GOT3 (cell line): ENCODE results near the gene LRRC27.

Source experiments
- DNase-seq: peaks from one replicate; lab custom pipeline; 2025; ENCODE audit warnings: mixed read lengths; lab: John Stamatoyannopoulos, UW

The LRRC27 gene

DNA sequence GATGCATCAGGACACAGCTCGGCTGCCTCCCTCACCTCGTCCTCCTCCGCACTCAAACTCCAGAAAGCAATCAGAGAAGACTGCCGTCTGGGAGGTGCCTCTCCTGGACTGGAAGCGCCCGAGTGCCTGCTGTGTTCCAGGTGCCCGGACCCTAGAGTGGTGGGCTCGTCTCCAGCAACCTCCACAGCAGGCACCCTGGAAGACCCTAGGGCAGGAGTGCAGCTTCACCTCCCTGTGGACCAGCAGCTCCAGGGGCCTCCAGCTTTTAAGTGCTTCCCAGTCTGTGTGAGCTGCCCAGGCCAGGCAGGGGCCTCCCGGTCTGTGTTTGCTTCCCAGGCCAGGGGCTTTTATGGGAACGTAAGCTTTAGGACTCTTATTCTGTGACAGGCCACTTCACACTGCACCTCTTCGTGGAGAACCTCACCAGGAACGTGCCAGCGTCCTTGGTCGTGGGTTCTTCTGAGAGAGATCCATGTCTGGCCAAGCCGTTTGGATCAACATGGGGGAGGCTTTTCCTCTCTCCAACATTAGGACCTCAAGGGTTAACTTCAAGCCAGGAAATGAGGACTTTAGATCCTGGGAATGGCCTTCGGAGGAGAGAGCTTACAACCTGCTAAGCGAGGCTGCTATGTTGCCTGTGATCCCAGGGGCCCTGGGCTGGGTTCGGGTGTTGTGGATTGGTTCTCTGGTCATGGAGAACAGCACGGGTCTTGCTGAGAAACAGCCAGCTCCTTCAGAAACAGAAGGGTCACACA lies 59.1 kb downstream of the LRRC27 start:
- no peak for DNase-seq

DNA sequence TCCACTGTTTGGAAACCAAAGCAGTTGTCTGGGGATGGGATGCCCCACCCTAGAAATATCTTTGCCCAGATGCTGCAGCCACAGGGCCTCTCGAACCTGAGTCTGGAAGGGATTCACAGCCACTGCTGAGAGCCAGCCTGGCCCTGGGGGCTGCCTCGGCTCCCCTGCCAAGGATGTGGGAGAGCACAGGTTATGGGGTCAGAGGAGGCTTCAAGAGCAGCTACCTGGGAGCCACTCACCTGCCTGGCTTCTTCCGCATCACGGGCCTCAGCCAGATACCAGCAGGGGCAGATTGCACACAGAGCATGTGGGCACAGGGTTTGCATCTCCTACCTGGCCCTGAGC lies 59.7 kb downstream of the LRRC27 start:
- DNase-seq: no peak

DNA sequence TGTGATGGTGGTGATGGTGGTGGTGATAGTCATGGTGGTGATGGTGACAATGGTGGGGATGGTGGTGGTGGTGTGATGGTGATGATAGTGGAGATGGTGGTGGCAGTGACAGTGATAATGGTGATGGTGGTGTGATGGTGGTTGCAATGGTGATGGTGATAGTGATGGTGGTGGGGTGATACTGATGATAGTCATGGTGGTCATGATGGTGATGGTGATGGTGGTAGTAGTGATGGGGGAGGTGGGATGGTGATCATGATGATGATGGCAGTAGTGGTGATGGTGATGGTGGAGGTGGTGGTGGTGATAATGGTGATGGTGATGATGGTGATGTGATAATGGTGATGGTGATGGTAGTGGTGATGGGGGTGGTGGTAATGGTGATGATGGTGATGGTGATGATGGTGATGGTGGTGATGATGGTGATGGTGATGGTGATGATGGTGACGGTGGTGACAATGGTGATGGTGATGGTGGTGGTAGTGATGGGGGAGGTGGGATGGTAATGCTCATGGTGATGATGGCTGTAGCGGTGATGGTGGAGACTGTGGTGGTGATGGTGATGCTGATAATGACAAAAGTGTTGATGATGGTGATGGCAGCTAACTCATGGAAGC lies 60.3 kb downstream of the LRRC27 start:
- DNase-seq: no peak

DNA sequence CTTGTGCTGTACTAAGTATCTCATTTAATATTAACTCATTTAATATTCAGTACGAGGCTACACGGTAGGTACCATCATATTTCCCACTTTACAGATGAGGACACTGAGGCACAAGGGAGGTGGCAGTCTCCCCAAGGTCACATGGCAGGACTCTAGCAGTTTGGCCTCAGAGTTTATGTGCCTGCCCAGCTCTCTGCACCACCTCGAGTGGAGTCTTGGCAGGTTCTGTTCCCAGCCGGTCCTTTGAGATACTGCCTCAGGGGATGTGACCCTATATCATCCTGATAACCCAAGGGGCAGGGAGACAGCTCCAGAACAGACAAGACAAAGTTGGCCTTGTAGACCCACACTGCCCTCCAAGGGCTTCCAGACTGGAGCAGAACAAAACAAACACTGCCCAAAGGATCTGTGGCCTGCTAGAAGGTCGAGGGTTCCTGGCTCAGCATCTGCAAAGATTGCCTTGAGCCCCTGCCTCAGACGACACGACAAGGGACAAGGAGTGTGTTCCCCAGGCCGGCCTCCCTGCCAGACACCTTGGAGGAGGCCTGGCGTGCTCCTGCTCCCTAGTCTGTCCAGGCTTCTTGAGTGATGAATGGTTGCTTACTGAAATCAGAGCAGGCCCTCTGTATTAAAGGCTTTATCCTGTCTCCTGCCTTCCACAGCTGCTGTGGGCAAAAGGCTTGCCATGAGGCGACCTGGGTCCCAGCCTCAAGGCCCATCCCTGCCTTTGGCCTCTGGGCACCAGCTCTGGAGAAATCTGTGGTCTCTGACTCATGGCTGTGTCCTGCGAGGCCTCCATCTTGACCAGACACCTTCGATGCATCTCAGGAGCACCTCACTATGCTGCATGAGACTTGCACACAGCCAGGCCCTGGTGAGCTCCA lies 61.1 kb downstream of the LRRC27 start:
- DNase-seq: no peak

DNA sequence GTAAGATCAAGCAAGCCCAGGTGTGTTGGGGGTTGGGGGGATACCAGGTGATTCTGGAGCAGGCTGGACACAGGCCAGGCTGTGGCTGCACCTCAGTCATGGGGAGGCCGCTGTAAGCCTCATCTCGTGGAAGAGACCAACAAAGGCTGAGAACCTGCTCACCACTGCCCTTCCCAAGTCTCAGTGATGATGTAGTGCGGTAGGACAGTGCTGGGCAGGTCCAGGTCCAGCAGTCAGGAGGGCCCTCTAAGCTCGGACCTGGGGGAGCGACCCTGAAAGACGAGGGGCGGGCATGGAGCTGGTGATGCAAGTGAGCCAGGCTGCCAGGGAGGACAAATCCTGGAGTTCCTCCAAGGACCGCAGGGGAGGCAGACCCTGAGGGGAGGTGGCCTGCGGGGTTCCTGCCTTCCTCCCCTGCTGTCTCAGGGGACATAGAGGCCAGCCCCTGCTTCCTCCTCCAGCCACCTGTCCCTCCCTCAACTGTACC lies 61.7 kb downstream of the LRRC27 start:
- DNase-seq: no peak

DNA sequence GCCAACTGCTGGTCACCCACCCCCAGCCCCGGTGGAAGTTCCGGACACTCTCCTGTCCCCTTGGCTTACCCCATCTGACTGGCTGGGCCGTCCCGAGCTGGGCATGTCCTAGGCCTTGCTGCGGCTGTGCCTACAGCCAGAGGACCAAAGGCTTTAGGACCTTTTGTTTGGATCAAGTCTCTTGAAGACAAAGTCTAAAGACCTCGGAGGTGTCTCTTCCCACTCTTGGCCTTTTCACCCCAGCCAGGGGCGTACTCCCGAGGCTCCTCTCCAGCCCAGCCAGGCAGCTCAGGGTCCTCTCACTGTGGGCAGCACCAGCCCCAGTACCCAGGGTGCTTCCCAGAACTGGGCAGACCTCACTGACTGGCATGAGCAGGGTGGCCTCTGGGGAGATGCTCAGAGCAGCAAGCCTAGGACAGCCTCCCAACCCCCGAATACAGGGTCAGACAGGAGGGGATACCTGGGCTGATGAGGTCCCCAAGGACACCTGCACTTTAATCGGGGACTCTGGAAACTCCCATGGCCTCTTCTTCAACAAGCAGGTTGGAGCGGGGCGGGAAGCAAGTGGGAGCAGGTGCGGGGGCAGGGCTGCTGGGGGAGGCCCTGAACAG lies 62.3 kb downstream of the LRRC27 start:
- DNase-seq: no peak

DNA sequence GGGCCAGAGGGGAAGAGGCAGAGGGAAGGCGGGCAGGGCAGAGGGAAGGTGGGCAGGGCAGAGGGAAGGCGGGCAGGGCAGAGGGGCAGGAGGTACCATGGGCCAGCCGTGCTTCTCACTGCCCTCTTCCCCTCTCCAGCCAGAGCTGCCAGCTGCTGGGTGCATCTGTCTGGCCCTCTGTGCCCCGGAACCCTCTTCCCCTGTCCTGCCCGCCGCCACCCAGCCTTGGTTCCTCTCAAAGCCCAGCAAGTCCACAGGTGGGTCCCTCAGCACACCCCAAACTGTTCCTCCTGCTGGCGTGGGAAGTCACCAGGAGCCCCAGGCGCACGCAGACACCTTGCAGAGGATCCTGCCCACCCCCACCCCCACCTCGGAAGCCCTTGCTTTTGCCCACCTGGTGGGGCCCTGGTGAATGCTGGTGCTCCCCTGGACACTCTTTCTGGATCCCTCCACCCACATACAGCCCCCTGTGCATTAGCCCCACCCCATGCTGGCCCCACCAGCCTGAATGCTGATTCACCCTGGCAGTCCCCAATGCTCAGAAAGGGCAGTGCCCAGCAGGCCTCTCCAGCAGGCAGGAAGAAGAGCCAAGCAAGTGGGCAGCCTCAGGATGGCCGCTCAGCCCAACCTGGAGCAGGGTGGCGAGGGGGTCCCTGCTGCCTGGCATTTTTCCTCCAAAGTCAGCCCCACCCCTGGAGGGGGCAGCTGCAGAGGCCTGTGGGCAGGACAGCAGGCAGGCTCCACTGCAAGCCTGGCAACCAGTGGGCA lies 63.1 kb downstream of the LRRC27 start:
- no peak for DNase-seq

DNA sequence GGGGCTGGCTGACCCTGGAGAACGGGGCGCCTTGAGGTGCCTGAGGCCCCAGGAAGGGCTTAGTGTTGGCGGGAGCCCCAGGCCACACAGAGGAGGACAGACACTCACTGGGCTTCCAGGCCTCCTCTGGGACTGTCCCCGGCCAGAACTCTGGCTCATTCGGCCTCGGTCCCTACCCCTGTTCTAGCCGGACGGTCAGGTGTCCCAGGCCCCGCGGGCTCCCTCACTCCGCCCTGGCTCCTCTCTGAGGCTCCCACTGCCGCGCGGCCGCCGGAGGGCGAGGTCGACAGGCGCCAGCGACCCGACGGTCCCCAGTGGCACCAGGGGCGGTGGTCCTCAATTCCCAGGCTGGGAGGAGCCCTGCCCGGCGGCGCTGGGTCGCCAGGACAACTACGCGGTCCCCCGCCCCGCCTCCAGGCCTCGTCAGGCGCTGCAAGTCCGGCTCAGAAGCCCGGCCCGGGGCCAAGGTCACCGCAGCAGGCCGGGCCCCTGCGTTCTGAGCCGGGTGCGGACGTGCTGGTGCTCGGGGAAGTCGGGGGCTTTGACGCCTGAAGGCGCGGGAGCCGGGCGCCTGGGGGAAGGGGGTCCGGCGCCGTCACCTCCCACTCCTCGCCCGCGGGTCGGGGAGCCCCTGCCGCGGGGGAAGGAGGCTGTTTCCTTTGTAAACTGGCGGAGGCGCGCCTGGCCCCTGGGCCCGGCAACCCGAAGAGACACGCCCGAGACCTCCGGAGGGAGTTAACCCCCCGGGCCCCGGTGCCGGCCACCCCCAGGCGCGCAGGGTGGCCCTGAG lies 63.9 kb downstream of the LRRC27 start:
- DNase-seq: no peak

- DNase-seq: no peak
Measured at GRCh38 chr10:132396494-132397035, 64.6 kb downstream of the LRRC27 start.

DNA sequence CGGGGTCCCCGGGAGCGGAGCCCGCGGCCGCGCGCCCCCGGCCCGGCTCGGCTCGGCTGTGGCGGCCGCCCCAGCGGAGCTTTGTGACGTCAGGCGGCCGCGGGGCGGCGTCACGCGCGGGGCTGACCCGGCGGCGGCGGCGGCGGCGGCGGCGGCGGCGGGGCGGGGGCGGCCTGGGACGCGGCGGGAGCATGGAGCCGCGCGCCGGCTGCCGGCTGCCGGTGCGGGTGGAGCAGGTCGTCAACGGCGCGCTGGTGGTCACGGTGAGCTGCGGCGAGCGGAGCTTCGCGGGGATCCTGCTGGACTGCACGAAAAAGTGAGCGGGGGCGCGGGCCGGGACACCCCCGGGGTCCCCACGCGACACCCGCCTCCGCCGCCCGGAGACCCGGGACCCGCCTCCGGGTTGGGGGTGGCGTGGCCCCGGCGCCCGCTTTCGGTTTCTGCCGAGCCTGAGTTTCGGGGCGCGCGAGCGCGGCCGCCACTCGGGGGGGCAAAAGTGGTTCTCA lies 65.1 kb downstream of the LRRC27 start, which contains the start of gene PWWP2B:
Gene PWWP2B, plus strand, starts transcription at position 165 of the 506 bp plus-strand sequence. Its CDS starts 27 bp downstream, at position 192.
- DNase-seq: no peak

DNA sequence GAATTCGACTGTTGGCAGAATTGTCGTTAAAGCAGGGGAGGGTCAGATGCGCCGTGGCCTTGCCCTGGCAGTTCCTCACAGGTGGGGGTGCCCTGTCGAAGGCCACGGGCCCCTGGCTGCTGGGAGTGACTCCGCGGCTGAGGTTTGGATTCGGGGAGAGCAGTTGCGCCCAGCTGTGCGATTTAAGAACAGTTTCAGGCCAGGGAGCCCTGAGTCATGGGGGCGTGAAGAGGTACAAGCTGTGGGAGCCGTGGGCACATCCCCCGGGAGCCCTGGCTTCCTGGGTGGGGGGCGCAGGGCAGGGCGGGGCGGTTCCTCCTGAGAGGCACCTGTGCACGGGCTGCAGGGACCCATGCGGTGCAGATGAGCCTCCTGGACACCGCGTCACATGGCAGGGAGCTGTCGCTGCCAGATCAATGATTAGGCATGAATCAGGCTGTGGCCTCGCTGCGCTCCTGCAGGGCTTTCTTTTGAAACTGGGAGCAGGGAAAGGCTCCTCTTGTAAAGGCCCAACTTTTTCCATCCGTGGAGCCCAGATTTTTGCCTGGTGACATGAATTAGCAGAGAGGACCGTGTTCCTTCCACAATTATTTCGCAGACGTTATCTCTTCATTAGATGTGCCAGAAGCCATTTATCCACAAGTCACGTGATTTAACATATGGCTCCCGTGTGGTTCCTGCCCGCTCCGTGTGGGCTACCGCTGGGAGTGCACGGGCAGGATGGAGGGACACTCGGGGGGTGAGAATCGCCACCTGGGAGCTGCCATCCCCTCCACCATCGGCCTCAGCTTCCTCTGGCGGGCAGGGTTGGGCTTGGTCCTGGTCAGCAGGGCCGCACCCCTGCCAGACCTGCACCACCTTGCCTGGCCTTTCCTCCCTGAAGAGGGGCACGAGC lies 65.9 kb downstream of the LRRC27 start:
- no peak for DNase-seq

DNA sequence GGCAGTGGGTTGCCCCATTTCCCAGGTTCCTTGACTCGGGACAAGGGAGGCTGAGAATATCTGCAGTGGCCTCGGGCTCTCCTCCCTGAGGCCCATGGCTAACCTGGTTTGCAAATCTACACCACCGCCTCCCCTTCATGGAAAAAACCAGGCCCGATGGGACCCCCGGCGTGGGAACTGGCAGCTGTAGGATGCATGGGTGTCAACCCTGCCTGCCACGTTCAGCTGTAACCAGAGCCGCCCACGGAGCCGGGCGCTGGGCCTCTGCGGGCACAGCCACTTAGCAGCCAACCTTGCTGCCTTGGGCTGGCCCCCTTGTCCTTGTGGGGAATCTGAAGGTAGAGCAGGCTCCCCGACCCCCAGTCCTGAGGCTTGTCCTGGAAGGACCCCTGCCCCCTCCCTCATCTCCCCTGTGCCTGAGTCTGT lies 66.6 kb downstream of the LRRC27 start:
- no peak for DNase-seq

- no peak for DNase-seq
Measured at GRCh38 chr10:132399117-132400035, 67.4 kb downstream of the LRRC27 start.

DNA sequence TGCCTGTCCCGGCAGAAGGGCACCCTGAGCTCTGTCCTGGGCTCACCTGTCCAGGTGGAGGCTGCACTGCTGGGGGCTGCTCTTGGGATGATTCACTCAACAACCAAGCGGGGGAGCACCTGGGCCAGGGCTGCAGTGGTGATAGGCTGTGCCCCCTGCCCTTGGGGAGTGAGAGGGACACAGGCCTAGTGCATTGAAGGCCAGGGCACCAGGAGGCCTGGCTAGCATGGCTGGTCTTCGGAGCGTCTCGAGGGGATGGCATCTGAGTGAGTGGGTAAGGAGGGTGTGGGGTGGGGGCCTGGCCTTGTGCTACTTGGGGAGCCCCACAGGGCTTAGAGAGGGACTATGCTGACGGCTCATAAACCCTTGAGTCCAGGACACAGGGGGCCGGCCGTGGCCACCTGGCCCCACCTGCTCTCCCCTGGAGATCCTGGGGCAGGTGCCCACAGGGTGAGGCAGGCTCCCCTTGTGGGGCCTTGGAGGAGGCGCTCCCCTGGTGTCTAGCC lies 68.1 kb downstream of the LRRC27 start:
- no peak for DNase-seq

DNA sequence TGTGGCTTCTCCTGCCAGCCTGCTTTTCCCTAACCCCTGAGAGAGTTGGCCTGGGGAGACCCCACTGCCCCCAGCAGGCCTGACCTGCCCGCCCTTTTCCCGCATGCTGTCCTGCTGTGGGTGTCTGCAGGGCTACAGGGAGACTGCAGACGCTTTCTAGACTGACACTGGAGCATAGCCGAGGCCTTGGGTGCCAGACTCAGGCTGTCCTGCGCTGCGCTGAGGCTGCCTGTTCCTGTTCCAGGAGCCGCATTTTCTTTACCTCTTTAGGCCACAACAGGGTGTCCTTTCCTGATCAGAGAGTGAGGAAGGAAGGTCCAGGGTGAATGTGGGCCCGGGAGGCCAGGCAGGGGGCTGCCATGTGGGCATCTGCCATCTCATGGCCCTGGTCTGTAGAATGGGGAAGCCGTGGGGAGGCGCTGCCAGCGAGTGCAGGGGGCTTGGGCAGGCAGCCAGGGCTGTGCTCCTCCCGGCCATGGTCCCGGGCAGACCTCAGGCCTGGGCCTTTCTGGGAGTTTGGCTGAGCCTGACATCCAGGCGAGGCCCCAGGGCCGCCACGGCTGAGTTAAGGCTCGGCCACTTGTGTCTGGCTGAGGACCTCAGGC lies 68.7 kb downstream of the LRRC27 start:
- no peak for DNase-seq

DNA sequence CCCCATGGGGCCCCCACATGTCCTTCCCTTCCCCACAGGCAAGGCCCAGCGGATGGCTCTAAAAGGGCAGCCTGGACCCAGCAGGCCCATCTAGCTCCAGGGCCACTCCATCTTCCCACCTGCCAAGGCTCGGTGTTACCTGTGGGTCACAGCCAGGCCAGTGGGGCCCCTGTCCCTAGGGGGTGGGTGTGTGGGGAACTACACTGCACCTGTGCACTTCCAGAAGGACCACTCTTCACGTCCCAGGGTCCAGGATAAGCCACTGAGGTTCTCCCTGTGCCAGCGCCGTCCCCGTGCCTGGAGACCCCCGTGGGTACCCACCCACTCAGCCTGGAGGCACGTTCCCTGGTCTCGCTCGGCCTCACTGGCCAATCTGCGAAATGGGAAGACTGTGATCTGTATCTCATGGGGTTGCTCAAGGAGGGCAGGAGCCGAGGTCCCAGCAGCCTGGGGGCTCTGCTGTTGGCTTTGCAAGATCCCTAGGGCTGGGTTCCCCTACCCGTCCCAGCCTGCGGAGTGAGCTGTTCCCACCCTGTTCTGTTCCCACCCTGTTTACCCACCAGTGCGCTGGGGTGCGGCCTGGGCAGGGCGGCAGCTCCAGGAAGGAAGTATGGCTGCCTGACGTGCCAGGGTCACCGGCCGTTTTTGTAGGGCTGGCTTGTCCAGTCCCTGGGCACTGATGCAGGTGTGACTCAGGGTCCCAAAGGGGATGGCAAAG lies 69.6 kb downstream of the LRRC27 start:
- no peak for DNase-seq
